H1 (cell line): ENCODE data around the gene MAGOH. TPM values are rescaled to one million over a fixed set of nuclear protein-coding genes. Genes with fewer than 3 reads are reported as not detected.

ENCODE experiments used
- CTCF ChIA-PET: fragments of 300-600 bp; sonication (Branson Sonifier 250); formaldehyde crosslinking; loops from one replicate; lab custom pipeline; 2021; ENCODE audit not compliant: partially characterized antibody; lab: Charles Lee
- POLR2A ChIA-PET: fragments of 300-600 bp; sonication (Branson Sonifier 250); formaldehyde crosslinking; loops from one replicate; lab custom pipeline; 2021; ENCODE audit warnings: inconsistent platforms; ENCODE audit not compliant: partially characterized antibody; lab: Charles Lee
- DNase-seq, 2 experiments: peaks; one replicate each; pipeline versions ENCODE4 v3.0.0 to v3.0.0-alpha.2; 2010 to 2022; ENCODE audit warnings: low spot score in 2 of 2, low read depth in 1 of 2, mixed read lengths in 1 of 2
- FAIRE-seq: peaks from 2 replicates; lab custom pipeline; 2011; peaks lifted over from hg19 to GRCh38; lab: Jason Lieb, UNC
- H2AFZ ChIP-seq: 2 replicates; pipeline ENCODE4 v1.8.1; 2012; ENCODE audit warnings: low read length, inconsistent platforms
- H2AK5ac ChIP-seq: 2 replicates; pipeline ENCODE4 v1.6.1; 2013; ENCODE audit warnings: low read depth, low read length
- H2BK120ac ChIP-seq: replicated peaks from 2 replicates; pipeline ENCODE3; 2013; ENCODE audit warnings: low read depth, low read length, inconsistent platforms
- H2BK12ac ChIP-seq: 2 replicates; pipeline ENCODE4 v1.6.1; 2013; ENCODE audit warnings: low read depth, low read length
- H2BK15ac ChIP-seq: 2 replicates; pipeline ENCODE4 v1.6.1; 2013; ENCODE audit warnings: low read length
- H2BK20ac ChIP-seq: 2 replicates; pipeline ENCODE4 v1.6.1; 2013; ENCODE audit warnings: low read length
- H2BK5ac ChIP-seq: 2 replicates; pipeline ENCODE4 v1.6.1; 2013; ENCODE audit warnings: low read depth, low read length
- H3K14ac ChIP-seq: 2 replicates; pipeline ENCODE4 v1.6.1; 2013; ENCODE audit warnings: inconsistent platforms; ENCODE audit not compliant: insufficient read length
- H3K18ac ChIP-seq: 2 replicates; pipeline ENCODE4 v1.6.1; 2013; ENCODE audit warnings: low read length; ENCODE audit errors: extremely low read depth
- H3K23ac ChIP-seq: 2 replicates; pipeline ENCODE4 v1.6.1; 2013; ENCODE audit warnings: inconsistent platforms; ENCODE audit not compliant: insufficient read length
- H3K23me2 ChIP-seq: 2 replicates; pipeline ENCODE4 v1.6.1; 2013; ENCODE audit warnings: low read depth, low read length
- H3K27ac ChIP-seq: 2 replicates; pipeline ENCODE4 v1.6.1; 2011; ENCODE audit warnings: low read depth, low read length, inconsistent platforms
- H3K27me3 ChIP-seq, 4 experiments: replicated peaks in 1 of 4; 1 replicate in 1 of 4; 2 replicates in 3 of 4; pipeline versions ENCODE4 v1.6.1 to v1.8.1; 2011 to 2013; ENCODE audit warnings: low read length in 3 of 4, mild to moderate bottlenecking in 3 of 4, inconsistent platforms in 2 of 4, mixed read lengths in 2 of 4, moderate library complexity in 1 of 4; ENCODE audit not compliant: control insufficient read depth in 3 of 4, insufficient read depth in 3 of 4; ENCODE audit errors: extremely low read depth in 1 of 4
- H3K36me3 ChIP-seq, 4 experiments: 2 replicates each; pipeline versions ENCODE4 v1.6.1 to v1.8.1; 2011 to 2013; ENCODE audit warnings: mild to moderate bottlenecking in 4 of 4, low read length in 3 of 4, moderate library complexity in 2 of 4, control low read depth in 1 of 4, inconsistent platforms in 1 of 4; ENCODE audit not compliant: insufficient read depth in 4 of 4, control insufficient read depth in 2 of 4
- H3K4ac ChIP-seq: replicated peaks from 2 replicates; pipeline ENCODE3; 2013; ENCODE audit warnings: low read length, low read depth, mixed read lengths, inconsistent platforms; ENCODE audit not compliant: insufficient read length
- H3K4me1 ChIP-seq, 4 experiments: replicated peaks in 1 of 4; 1 replicate in 1 of 4; 2 replicates in 3 of 4; pipeline versions ENCODE4 v1.6.1 to v1.8.1; 2011 to 2013; ENCODE audit warnings: low read length in 3 of 4, inconsistent platforms in 2 of 4, mixed read lengths in 1 of 4; ENCODE audit not compliant: insufficient read depth in 4 of 4, control insufficient read depth in 3 of 4
- H3K4me2 ChIP-seq, 2 experiments: 2 replicates each; pipeline versions ENCODE4 v1.6.1 to v1.8.1; 2011 to 2013; ENCODE audit warnings: low read depth in 2 of 2, low read length in 2 of 2, control low read depth in 1 of 2, inconsistent platforms in 1 of 2, mild to moderate bottlenecking in 1 of 2; ENCODE audit not compliant: insufficient read depth in 1 of 2
- H3K4me3 ChIP-seq, 4 experiments: fragments of 200-600, 300-600 bp in 1 of 4; sonication (generic), shearing (Covaris generic), sonication (Bioruptor Twin) in 1 of 4; 2 replicates each; pipeline versions ENCODE4 v1.5.1 to v1.8.1; 2011 to 2016; ENCODE audit warnings: low read length in 4 of 4, low read depth in 3 of 4, control low read depth in 2 of 4, inconsistent platforms in 2 of 4, mild to moderate bottlenecking in 2 of 4, mixed read lengths in 1 of 4, moderate library complexity in 1 of 4; ENCODE audit not compliant: insufficient read depth in 2 of 4; ENCODE audit errors: extremely low read depth in 1 of 4
- H3K56ac ChIP-seq: replicated peaks from 2 replicates; pipeline ENCODE3; 2013; ENCODE audit warnings: low read depth, mild to moderate bottlenecking, mixed read lengths, low read length, inconsistent platforms; ENCODE audit not compliant: insufficient read length
- H3K79me1 ChIP-seq: 2 replicates; pipeline ENCODE4 v1.6.1; 2013; ENCODE audit warnings: low read depth, low read length, control low read depth
- H3K79me2 ChIP-seq, 2 experiments: 2 replicates each; pipeline versions ENCODE4 v1.6.1 to v1.8.1; 2012 to 2013; ENCODE audit warnings: low read length in 2 of 2, mild to moderate bottlenecking in 2 of 2, inconsistent platforms in 1 of 2; ENCODE audit not compliant: insufficient read depth in 2 of 2, control insufficient read depth in 1 of 2
- H3K9ac ChIP-seq, 4 experiments: replicated peaks in 1 of 4; 1 replicate in 1 of 4; 2 replicates in 3 of 4; pipeline versions ENCODE4 v1.6.1 to v1.8.1; 2011 to 2013; ENCODE audit warnings: low read depth in 3 of 4, low read length in 3 of 4, control low read depth in 2 of 4, mild to moderate bottlenecking in 2 of 4, moderate library complexity in 2 of 4, inconsistent platforms in 1 of 4; ENCODE audit errors: extremely low read depth in 1 of 4
- H3K9me3 ChIP-seq, 2 experiments: 2 replicates each; pipeline versions ENCODE4 v1.6.1 to v1.8.1; 2012 to 2013; ENCODE audit warnings: mild to moderate bottlenecking in 2 of 2, moderate library complexity in 2 of 2, control low read depth in 1 of 2, inconsistent platforms in 1 of 2, low read depth in 1 of 2, low read length in 1 of 2, mixed read lengths in 1 of 2; ENCODE audit not compliant: insufficient read depth in 2 of 2
- H4K20me1 ChIP-seq, 2 experiments: replicated peaks in 1 of 2; 2 replicates each; pipeline versions ENCODE3 to v1.8.1; 2011 to 2013; ENCODE audit warnings: inconsistent platforms in 2 of 2, low read length in 2 of 2, mild to moderate bottlenecking in 1 of 2; ENCODE audit not compliant: insufficient read depth in 2 of 2, control insufficient read depth in 1 of 2
- H4K5ac ChIP-seq: 2 replicates; pipeline ENCODE4 v1.6.1; 2013; ENCODE audit warnings: low read length, low read depth, mixed read lengths, inconsistent platforms; ENCODE audit not compliant: insufficient read length
- H4K8ac ChIP-seq: 2 replicates; pipeline ENCODE4 v1.8.0; 2013; ENCODE audit warnings: mild to moderate bottlenecking, moderate library complexity, low read length, inconsistent platforms; ENCODE audit not compliant: insufficient read depth; ENCODE audit errors: extremely low read depth
- H4K91ac ChIP-seq: replicated peaks from 2 replicates; pipeline ENCODE3; 2013; ENCODE audit warnings: low read length, mixed read lengths, inconsistent platforms; ENCODE audit not compliant: insufficient read length
- CHD2 ChIP-seq: IDR thresholded peaks from 2 replicates; pipeline ENCODE4 v1.6.1; 2012; ENCODE audit warnings: low read length, improper control_type of control experiment
- KDM5A ChIP-seq: fragments of 200-600 bp; IDR thresholded peaks from 2 replicates; pipeline ENCODE4 v1.7.1; 2012; ENCODE audit warnings: mild to moderate bottlenecking, low read length, inconsistent platforms, mixed read lengths
- POLR2A ChIP-seq, 2 experiments: IDR thresholded peaks; 1 replicate in 1 of 2; 2 replicates in 1 of 2; pipeline ENCODE4 v1.6.1; 2011; ENCODE audit warnings: low read depth in 2 of 2, low read length in 2 of 2, mild to moderate bottlenecking in 2 of 2; ENCODE audit errors: control extremely low read depth in 1 of 2
- RFX5 ChIP-seq: IDR thresholded peaks from 2 replicates; pipeline ENCODE4 v1.6.1; 2011; ENCODE audit warnings: low read depth, low read length, improper control_type of control experiment, borderline replicate concordance
- RNF2 ChIP-seq: fragments of 200-900, 300-1000 bp; sonication (generic); IDR thresholded peaks from 2 replicates; pipeline ENCODE4 v1.7.1; 2016; ENCODE audit warnings: borderline replicate concordance, low read depth, mild to moderate bottlenecking, antibody characterized with exemption, low read length; ENCODE audit not compliant: poor library complexity, severe bottlenecking; ENCODE audit errors: missing control alignments
- SIRT6 ChIP-seq: IDR thresholded peaks from one replicate; pipeline ENCODE4 v1.7.1; 2012; ENCODE audit warnings: low read length, inconsistent platforms
- SP1 ChIP-seq: IDR thresholded peaks from 2 replicates; pipeline ENCODE4 v1.6.1; 2011; ENCODE audit warnings: low read depth, low read length
- WGBS, 2 experiments: shearing (Covaris generic) in 1 of 2; methylation state at CpG; one replicate each; pipeline versions ENCODE4 v1.1.6 to v1.1.7; 2013 to 2015; ENCODE audit warnings: low lambda C conversion rate in 2 of 2, mixed read lengths in 2 of 2, inconsistent platforms in 1 of 2, low coverage in 1 of 2, missing lambda C conversion rate in 1 of 2; ENCODE audit not compliant: insufficient replicate concordance in 2 of 2, insufficient coverage in 1 of 2, insufficient read length in 1 of 2; ENCODE audit errors: extremely low coverage in 1 of 2, missing lambda C conversion rate in 1 of 2; 5-methylcytosine and 5-hydroxymethylcytosine counted together
- polyA plus RNA-seq, 7 experiments: library from polyadenylated mRNA; depleted of rRNA in 3 of 7; stranded (reverse) in 5 of 7; unstranded in 2 of 7; fragments of >200 nt in 5 of 7; fragments of 200-250 nt in 2 of 7; gene quantifications; 1 replicate in 5 of 7; 2 replicates in 1 of 7; 4 replicates in 1 of 7; pipeline versions ENCODE4 v1.2.1 to v1.2.3, GENCODE V29; 2011 to 2013; ENCODE audit warnings: missing spikeins in 2 of 7, mixed read lengths in 2 of 7
- total RNA-seq: library from RNA; stranded (reverse); fragmentation: NEBNext Ultra II Directional; extraction: Animal tissue kit (Norgen Biotek cat#: 25700); gene quantifications from 2 replicates; pipeline ENCODE4 v1.2.1, GENCODE V29; 2021
- TF ChIP-seq, protein P1 (sequence below): IDR thresholded peaks from 2 replicates; pipeline ENCODE4 v1.6.1; 2012; ENCODE audit warnings: inconsistent platforms

MAGOH gene
- total and polyA plus RNA-seq, 2 of the 8 experiments (the other 6 are each of a cell fraction or from before 2014, with no cell fraction given) = 46.9 to 74.3 TPM

DNA sequence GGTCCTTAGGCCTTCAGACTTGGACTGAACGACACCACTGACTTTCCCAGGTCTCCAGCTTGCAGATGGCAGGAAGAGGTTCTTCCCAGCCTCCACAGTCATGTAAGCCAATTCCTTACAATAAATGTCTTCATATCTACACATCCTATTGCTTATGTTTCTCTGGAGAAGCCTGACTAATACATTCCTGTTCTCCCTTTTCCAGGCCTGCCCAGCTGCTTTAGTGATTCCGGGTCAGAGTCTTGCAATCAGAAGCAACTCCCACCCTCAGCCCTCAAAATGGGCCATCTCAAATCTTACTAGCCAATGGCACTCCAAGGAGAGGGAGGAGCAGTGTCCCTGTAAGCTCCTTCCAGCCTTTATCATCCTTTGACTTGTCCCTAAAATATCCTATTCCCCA, 58.1 kb downstream of the MAGOH start:
- no peak overlapping the region for H3K9ac ChIP-seq
- H4K5ac ChIP-seq = no peak overlapping the region
- no peak overlapping the region for H2BK20ac ChIP-seq
- H2BK15ac ChIP-seq = no peak overlapping the region
- DNase-seq = no peak
- H3K14ac ChIP-seq = no peak overlapping the region
- H3K56ac ChIP-seq = no peak overlapping the region
- no peak overlapping the region for H2BK120ac ChIP-seq
- POLR2A ChIA-PET = no interaction called here
- no peak overlapping the region for H3K18ac ChIP-seq
- H3K4me3 ChIP-seq = no peak overlapping the region
- no peak overlapping the region for H3K27ac ChIP-seq
- no peak overlapping the region for H2AFZ ChIP-seq
- no peak overlapping the region for H4K8ac ChIP-seq
- no peaks in the 10 kb centered on the region; a peak in 1 of 7 replicates for H3K4me1 ChIP-seq
- no peak overlapping the region for H3K23ac ChIP-seq
- no peaks in the 10 kb centered on the region for H3K79me2 ChIP-seq
- no peaks in the 10 kb centered on the region for H3K36me3 ChIP-seq
- no peak overlapping the region for H2AK5ac ChIP-seq
- no peaks in the 10 kb centered on the region for H3K9me3 ChIP-seq
- no peaks in the 10 kb centered on the region for H3K79me1 ChIP-seq
- H3K27me3 ChIP-seq = no peaks in the 10 kb centered on the region; a peak in 3 of 7 replicates
- no peak overlapping the region for H2BK5ac ChIP-seq
- H3K23me2 ChIP-seq = no peaks in the 10 kb centered on the region
- H3K4ac ChIP-seq = no peak overlapping the region
- 95% methylated on average over 2 of the region's 2 CpGs; no CpG with 5 or more reads in 1 of the 2 experiments for WGBS, 2 experiments
- no peak overlapping the region for H4K91ac ChIP-seq
- H4K20me1 ChIP-seq = no peaks in the 10 kb centered on the region
- no peak overlapping the region for H3K4me2 ChIP-seq
- FAIRE-seq = no peak
- no peak overlapping the region for H2BK12ac ChIP-seq
- CTCF ChIA-PET = interaction anchor here (0.6 to 3.2 kb wide), 21 partner anchors 8 to 756 kb away, joined by 3 to 31 read pairs (median 5); partner anchors contain the start of gene ECHDC2
- no peak for TF ChIP-seq POLR2A (IDR thresholded peaks at IDR 0.05; ENCODE audit: control extremely low read depth in 1 of 2, low read depth in 2 of 2, low read length in 2 of 2)
- TF ChIP-seq, protein P1, sequence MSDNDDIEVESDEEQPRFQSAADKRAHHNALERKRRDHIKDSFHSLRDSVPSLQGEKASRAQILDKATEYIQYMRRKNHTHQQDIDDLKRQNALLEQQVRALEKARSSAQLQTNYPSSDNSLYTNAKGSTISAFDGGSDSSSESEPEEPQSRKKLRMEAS = no peak
- TF ChIP-seq SP1 = no peak
- no peak for TF ChIP-seq RFX5
- TF ChIP-seq RNF2 = no peak
- TF ChIP-seq SIRT6 = no peak
- no peak for TF ChIP-seq CHD2
- TF ChIP-seq KDM5A = no peak
